GM23248 (cell line): ENCODE data around the gene RNF130.

ENCODE experiments used
- EZH2 ChIP-seq: fragments of 200-600 bp; sonication (generic); IDR thresholded peaks from 2 replicates; pipeline ENCODE4 v1.6.1; 2018; ENCODE audit warnings: antibody characterized with exemption, mild to moderate bottlenecking; ENCODE audit not compliant: insufficient read depth, poor library complexity, severe bottlenecking
- EZH2phosphoT487 ChIP-seq: fragments of 200-600 bp; sonication (generic); IDR thresholded peaks from 2 replicates; pipeline ENCODE4 v1.6.1; 2018; ENCODE audit warnings: antibody characterized with exemption, moderate library complexity, mild to moderate bottlenecking, low read depth; ENCODE audit not compliant: insufficient read depth

DNA sequence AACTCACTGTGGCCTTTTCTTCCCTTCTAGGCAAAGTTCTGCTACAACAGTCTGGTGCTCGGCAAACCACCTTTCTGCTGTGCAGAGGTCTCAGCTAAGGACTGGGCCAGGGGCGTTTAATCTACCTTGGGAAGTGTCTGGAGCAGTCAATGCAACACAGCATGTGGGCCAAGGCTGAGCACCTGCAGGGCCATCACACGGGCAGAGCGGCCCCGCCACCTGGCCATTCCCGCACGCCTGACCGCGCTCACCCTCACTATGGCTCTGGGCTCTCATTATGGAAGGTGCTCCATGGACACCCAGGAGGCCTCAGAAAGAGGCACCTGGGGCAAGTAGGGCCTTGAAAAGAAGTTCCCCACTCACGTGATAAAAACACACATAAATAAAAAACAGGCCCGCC, 98.2 kb downstream of the RNF130 start:
- TF ChIP-seq EZH2 = no peak
- no peak for TF ChIP-seq EZH2phosphoT487
